ENCODE results near the gene ITM2C.

ITM2C gene

DNA sequence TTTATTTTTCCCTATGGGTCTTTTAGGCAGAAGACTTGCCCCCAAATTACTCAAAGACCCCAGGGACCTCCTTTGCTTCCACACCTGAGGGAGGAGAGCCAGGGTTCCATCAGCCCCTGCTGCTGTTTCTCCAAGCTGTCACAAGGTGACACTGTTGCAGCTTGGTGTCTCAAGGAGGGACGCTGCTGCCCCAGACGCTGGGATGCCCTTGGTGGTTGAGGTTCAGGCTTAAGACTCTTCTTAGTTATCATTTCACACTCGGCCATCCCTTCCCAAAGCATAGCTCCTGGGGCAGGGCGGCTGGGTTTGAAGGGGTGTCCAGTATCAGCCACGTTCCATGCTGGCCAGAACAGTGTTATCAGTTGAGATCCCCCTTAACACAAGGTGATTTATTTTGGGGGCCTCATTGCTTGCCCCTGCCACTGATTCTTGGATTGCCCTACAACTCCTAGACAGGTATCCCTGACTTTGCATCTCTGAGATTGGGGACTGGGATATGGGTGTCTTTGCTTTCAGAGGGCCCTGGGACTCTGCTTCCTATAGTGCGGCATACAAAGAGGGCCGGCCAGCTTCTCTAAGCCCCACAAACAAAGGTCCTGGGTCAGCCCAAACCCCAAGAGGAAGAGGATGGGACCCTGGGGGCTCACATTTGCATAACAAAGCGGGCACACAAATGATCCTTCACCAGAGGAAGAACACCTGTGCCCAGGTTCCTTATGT, 37.6 kb downstream of the ITM2C start:
- 39 to 43% methylated on average over 6 of the region's 8 CpGs for WGBS, 2 experiments (ENCODE audit: insufficient coverage in 2 of 2)
- H3K4me1 ChIP-seq (ENCODE audit: control insufficient read depth, insufficient read depth, low read length, poor library complexity, severe bottlenecking) = peaks cover 21% of the 10 kb centered on the region
- no peaks in the 10 kb centered on the region for H3K9me3 ChIP-seq (ENCODE audit: control insufficient read depth, low read length)
- H3K4me3 ChIP-seq (ENCODE audit: extremely low read depth, insufficient read depth, low read length, poor library complexity, severe bottlenecking) = no peak overlapping the region
- H3K36me3 ChIP-seq (ENCODE audit: control insufficient read depth, insufficient read depth, low read length) = no peaks in the 10 kb centered on the region
- H3K27ac ChIP-seq (ENCODE audit: low read depth, low read length, severe bottlenecking) = no peak overlapping the region

GRCh38 chr2:230903231-230904150, 38.7 kb downstream of the ITM2C start:
- H3K4me3 ChIP-seq (ENCODE audit: extremely low read depth, insufficient read depth, low read length, poor library complexity, severe bottlenecking) = no peak overlapping the region
- H3K9me3 ChIP-seq (ENCODE audit: control insufficient read depth, low read length) = no peaks in the 10 kb centered on the region
- no peaks in the 10 kb centered on the region for H3K36me3 ChIP-seq (ENCODE audit: control insufficient read depth, insufficient read depth, low read length)
- WGBS, 2 experiments (ENCODE audit: insufficient coverage in 2 of 2) = 91 to 94% methylated on average over 18 to 19 of the region's 19 CpGs
- H3K27ac ChIP-seq (ENCODE audit: low read depth, low read length, severe bottlenecking) = no peak overlapping the region
- H3K4me1 ChIP-seq (ENCODE audit: control insufficient read depth, insufficient read depth, low read length, poor library complexity, severe bottlenecking) = peaks cover 26% of the 10 kb centered on the region

- WGBS, 2 experiments (ENCODE audit: insufficient coverage in 2 of 2) = 68 to 72% methylated on average over 13 to 15 of the region's 15 CpGs
- Histone ChIP-seq H3K36me3 (ENCODE audit: control insufficient read depth, insufficient read depth, low read length) (no peaks in the 10 kb centered on the region), H3K27ac (ENCODE audit: low read depth, low read length, severe bottlenecking) (peak overlapping the region; percentile 69), H3K4me1 (ENCODE audit: control insufficient read depth, insufficient read depth, low read length, poor library complexity, severe bottlenecking) (peaks cover 25% of the 10 kb centered on the region), H3K4me3 (ENCODE audit: extremely low read depth, insufficient read depth, low read length, poor library complexity, severe bottlenecking) (no peak overlapping the region), H3K9me3 (ENCODE audit: control insufficient read depth, low read length) (no peaks in the 10 kb centered on the region)
These were observed 40.2 kb downstream of the ITM2C start for GRCh38 chr2:230904856-230905447.

DNA sequence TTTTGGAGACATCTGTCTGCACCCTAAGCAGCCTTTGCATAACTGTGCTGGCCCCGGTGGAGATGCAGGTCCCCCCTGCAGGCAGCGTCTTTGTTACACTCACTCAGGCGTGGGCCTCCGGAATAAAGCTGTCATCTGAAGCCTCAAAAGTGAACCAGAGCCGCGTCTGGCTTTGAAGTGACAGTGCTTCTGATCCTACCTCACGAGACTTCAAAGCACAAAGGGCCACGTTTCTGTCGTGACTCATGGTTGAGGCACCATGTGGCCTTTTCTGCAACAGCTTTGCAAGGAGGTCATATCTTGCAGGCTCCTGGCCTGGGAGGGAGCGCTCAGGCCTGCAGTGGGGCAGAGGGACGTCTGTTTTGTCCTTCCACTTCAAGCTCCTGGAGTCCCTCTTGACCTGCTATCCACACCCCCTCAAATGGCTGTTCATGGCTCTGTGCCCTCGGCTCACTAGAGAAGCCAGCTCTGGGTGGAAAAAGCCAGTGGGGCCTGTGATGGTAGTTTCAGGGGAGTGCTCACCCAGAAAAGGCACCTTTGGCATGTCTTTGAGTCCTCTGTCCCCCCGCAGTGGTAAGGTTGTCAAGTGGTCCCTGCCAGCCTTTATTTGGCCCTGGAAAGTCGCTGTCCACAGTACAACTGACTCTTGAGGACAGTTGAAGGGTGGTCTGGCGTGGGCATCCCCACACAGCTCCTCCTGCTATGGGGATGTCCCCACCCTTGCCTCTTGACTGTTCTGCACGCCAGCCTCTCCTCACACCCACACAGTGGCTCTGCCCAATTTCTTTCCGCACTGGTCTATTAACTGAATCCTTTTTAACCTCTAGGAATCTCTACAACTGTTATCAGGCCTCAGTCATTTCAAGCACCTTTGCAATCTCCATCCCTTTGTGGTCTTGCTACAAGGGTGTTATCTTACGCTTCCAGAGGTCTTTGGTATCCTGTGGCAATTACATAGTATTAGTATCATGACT, 41.0 kb downstream of the ITM2C start:
- peak overlapping the region; percentile 69 for H3K27ac ChIP-seq (ENCODE audit: low read depth, low read length, severe bottlenecking)
- WGBS, 2 experiments (ENCODE audit: insufficient coverage in 2 of 2) = 40 to 43% methylated on average over 15 to 16 of the region's 18 CpGs

GRCh38 chr2:230906471-230907230, 41.9 kb downstream of the ITM2C start:
- H3K4me3 ChIP-seq (ENCODE audit: extremely low read depth, insufficient read depth, low read length, poor library complexity, severe bottlenecking) = no peak overlapping the region
- H3K9me3 ChIP-seq (ENCODE audit: control insufficient read depth, low read length) = no peaks in the 10 kb centered on the region
- peaks cover 25% of the 10 kb centered on the region for H3K4me1 ChIP-seq (ENCODE audit: control insufficient read depth, insufficient read depth, low read length, poor library complexity, severe bottlenecking)
- H3K27ac ChIP-seq (ENCODE audit: low read depth, low read length, severe bottlenecking) = no peak overlapping the region
- 89 to 91% methylated on average over 11 to 13 of the region's 15 CpGs for WGBS, 2 experiments (ENCODE audit: insufficient coverage in 2 of 2)
- no peaks in the 10 kb centered on the region for H3K36me3 ChIP-seq (ENCODE audit: control insufficient read depth, insufficient read depth, low read length)

More for the DNA sequence above, 41.0 kb downstream of the ITM2C start:
- Histone ChIP-seq H3K4me3 (ENCODE audit: extremely low read depth, insufficient read depth, low read length, poor library complexity, severe bottlenecking) (no peak overlapping the region), H3K36me3 (ENCODE audit: control insufficient read depth, insufficient read depth, low read length) (no peaks in the 10 kb centered on the region), H3K4me1 (ENCODE audit: control insufficient read depth, insufficient read depth, low read length, poor library complexity, severe bottlenecking) (peaks cover 25% of the 10 kb centered on the region), H3K9me3 (ENCODE audit: control insufficient read depth, low read length) (no peaks in the 10 kb centered on the region)

GRCh38 chr2:230907361-230908091, 42.8 kb downstream of the ITM2C start:
- Histone ChIP-seq H3K27ac (ENCODE audit: low read depth, low read length, severe bottlenecking) (no peak overlapping the region), H3K36me3 (ENCODE audit: control insufficient read depth, insufficient read depth, low read length) (no peaks in the 10 kb centered on the region), H3K4me3 (ENCODE audit: extremely low read depth, insufficient read depth, low read length, poor library complexity, severe bottlenecking) (no peak overlapping the region), H3K9me3 (ENCODE audit: control insufficient read depth, low read length) (no peaks in the 10 kb centered on the region), H3K4me1 (ENCODE audit: control insufficient read depth, insufficient read depth, low read length, poor library complexity, severe bottlenecking) (peaks cover 25% of the 10 kb centered on the region)
- WGBS, 2 experiments (ENCODE audit: insufficient coverage in 2 of 2) = 94 to 99% methylated on average over 10 to 15 of the region's 16 CpGs

- H3K9me3 ChIP-seq (ENCODE audit: control insufficient read depth, low read length) = no peaks in the 10 kb centered on the region
- 87 to 91% methylated on average over 3 to 6 of the region's 6 CpGs for WGBS, 2 experiments (ENCODE audit: insufficient coverage in 2 of 2)
These were observed 43.4 kb downstream of the ITM2C start for GRCh38 chr2:230908092-230908594.

GRCh38 chr2:230908595-230909191, 44.0 kb downstream of the ITM2C start:
- WGBS, 2 experiments (ENCODE audit: insufficient coverage in 2 of 2) = 68 to 70% methylated on average over 7 to 9 of the region's 10 CpGs
- H3K9me3 ChIP-seq (ENCODE audit: control insufficient read depth, low read length) = no peaks in the 10 kb centered on the region
- H3K4me1 ChIP-seq (ENCODE audit: control insufficient read depth, insufficient read depth, low read length, poor library complexity, severe bottlenecking) = peaks cover 25% of the 10 kb centered on the region

More at GRCh38 chr2:230908092-230908594, 43.4 kb downstream of the ITM2C start:
- H3K27ac ChIP-seq (ENCODE audit: low read depth, low read length, severe bottlenecking) = peak overlapping the region; percentile 43
- H3K4me3 ChIP-seq (ENCODE audit: extremely low read depth, insufficient read depth, low read length, poor library complexity, severe bottlenecking) = no peak overlapping the region
- H3K36me3 ChIP-seq (ENCODE audit: control insufficient read depth, insufficient read depth, low read length) = no peaks in the 10 kb centered on the region
- peaks cover 25% of the 10 kb centered on the region for H3K4me1 ChIP-seq (ENCODE audit: control insufficient read depth, insufficient read depth, low read length, poor library complexity, severe bottlenecking)

More at GRCh38 chr2:230908595-230909191, 44.0 kb downstream of the ITM2C start:
- Histone ChIP-seq H3K4me3 (ENCODE audit: extremely low read depth, insufficient read depth, low read length, poor library complexity, severe bottlenecking) (no peak overlapping the region), H3K36me3 (ENCODE audit: control insufficient read depth, insufficient read depth, low read length) (no peaks in the 10 kb centered on the region), H3K27ac (ENCODE audit: low read depth, low read length, severe bottlenecking) (no peak overlapping the region)

All from mesodermal cell (in vitro differentiated cells).